ENCODE results near the gene SLC22A2. TPM values are rescaled to one million over a fixed set of nuclear protein-coding genes. Genes with fewer than 3 reads are reported as not detected.

Gene SLC22A2
- total and polyA plus RNA-seq, 2 donors (not counting 3 experiments of a cell fraction or from before 2014, with no cell fraction given) = not detected

DNA sequence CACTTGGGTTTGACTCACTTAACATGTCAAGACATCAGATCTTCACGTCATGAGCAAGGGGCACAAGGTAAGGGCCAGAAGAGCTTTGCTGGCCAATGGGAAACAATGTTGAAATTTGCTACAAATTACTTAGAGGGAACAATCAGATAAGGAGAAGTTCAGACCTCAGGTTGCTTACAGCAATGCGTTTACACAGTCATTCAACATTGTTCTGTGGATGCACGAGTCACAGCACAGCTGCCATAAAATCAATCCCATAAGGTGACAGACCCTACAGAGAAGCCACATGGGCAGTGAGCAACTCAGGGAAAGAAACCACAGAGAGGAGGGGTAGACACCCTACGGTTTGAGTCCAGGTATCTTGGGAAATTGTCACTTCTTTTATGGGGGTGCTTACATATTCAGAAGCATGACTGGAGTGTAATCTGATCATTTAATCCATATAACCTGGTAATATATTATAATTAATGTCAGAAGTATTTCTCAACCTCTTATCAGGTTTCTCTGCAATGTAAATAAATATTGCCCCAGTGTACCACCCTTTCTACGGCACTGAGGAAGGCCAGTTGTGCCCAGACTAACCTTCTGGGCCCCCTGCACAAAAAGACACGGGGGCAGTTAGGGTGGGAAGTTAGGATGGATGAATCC lies 2.3 kb upstream of the SLC22A2 start:
- Histone ChIP-seq H3K4me1 (ENCODE audit: control insufficient read depth, extremely low read depth, insufficient read depth, low read length) (no peaks in the 10 kb centered on the region), H3K79me2 (ENCODE audit: control insufficient read depth, insufficient read depth, low read length) (no peaks in the 10 kb centered on the region), H3K36me3 (ENCODE audit: control insufficient read depth in 2 of 2, extremely low read depth in 1 of 2, insufficient read depth in 2 of 2, low read length in 2 of 2) (no peaks in the 10 kb centered on the region), H3K27ac (ENCODE audit: insufficient read depth, low read depth, low read length) (no peak overlapping the region), H4K20me1 (replicated peaks; ENCODE audit: control insufficient read depth, extremely low read depth, insufficient read depth, low read length) (no peaks in the 10 kb centered on the region), H3K4me2 (ENCODE audit: insufficient read depth, low read length) (no peak overlapping the region), H3K27me3 (ENCODE audit: control insufficient read depth in 2 of 2, insufficient read depth in 2 of 2, low read length in 2 of 2) (no peaks in the 10 kb centered on the region), H3K9me3 (replicated peaks; ENCODE audit: control insufficient read depth, insufficient read depth, low read length) (peaks cover 4% of the 10 kb centered on the region), H3K9me1 (replicated peaks; ENCODE audit: control insufficient read depth, extremely low read depth, insufficient read depth, low read length) (no peaks in the 10 kb centered on the region), H3K4me3 (replicated peaks in 1 of 3; ENCODE audit: insufficient read depth in 1 of 3, low read depth in 1 of 3, low read length in 3 of 3) (no peak overlapping the region), H2AFZ (ENCODE audit: low read depth, low read length) (no peak overlapping the region), H3K9ac (replicated peaks; ENCODE audit: extremely low read depth, insufficient read depth, low read length) (no peak overlapping the region)
- ChIA-PET CTCF (no interaction called here), POLR2A (no interaction called here)
- intact Hi-C loops (cut with micrococcal nuclease) = no loop called here
- FAIRE-seq = no peak
- dilution Hi-C loops (cut with MboI; ENCODE audit: extremely low pct_ligation_motif_present, low sequenced_read_pairs) = no loop called here
- BruUV-seq (replicated peaks) = no TSS peak
- TF ChIP-seq MYC (IDR thresholded peaks at IDR 0.05; ENCODE audit: low read depth, low read length) (no peak), POLR2A (IDR thresholded peaks at IDR 0.05; ENCODE audit: low read depth, low read length) (no peak), JUN (IDR thresholded peaks at IDR 0.05; ENCODE audit: borderline replicate concordance, insufficient read depth, insufficient read length, low read depth) (no peak), GATA2 (IDR thresholded peaks at IDR 0.05; ENCODE audit: insufficient read depth, insufficient read length, low read depth, low read length) (no peak), FOS (IDR thresholded peaks at IDR 0.05; ENCODE audit: borderline replicate concordance, insufficient read depth, low read length) (no peak), EZH2 (IDR thresholded peaks at IDR 0.05; ENCODE audit: borderline replicate concordance, low read depth, low read length, severe bottlenecking) (no peak), CTCF (IDR thresholded peaks at IDR 0.05; ENCODE audit: extremely low read depth in 1 of 2, insufficient read depth in 1 of 2, low read depth in 1 of 2, low read length in 2 of 2) (no peak), POLR2AphosphoS5 (IDR thresholded peaks at IDR 0.05; ENCODE audit: insufficient read depth, low read depth, low read length) (no peak)
- TF ChIP-seq, protein P1, sequence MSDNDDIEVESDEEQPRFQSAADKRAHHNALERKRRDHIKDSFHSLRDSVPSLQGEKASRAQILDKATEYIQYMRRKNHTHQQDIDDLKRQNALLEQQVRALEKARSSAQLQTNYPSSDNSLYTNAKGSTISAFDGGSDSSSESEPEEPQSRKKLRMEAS (IDR thresholded peaks at IDR 0.05; ENCODE audit: insufficient read depth, insufficient read length) = no peak
- DNase-seq (ENCODE audit: low read depth, low spot score) = no peak

All from endothelial cell of umbilical vein (primary cell).